CD14-positive monocyte (primary cell): ENCODE results near the gene OPN1LW. TPM values are rescaled to one million over a fixed set of nuclear protein-coding genes. Genes with fewer than 3 reads are reported as not detected.

Experiments
- DNase-seq, 3 donors: peaks; one replicate each; pipeline ENCODE4 v3.0.0-alpha.2; 2011 to 2022
- H2AFZ ChIP-seq: 2 replicates; pipeline ENCODE4 v1.6.0; 2012; ENCODE audit warnings: mild to moderate bottlenecking, low read depth, low read length, inconsistent platforms; ENCODE audit not compliant: insufficient read depth, poor library complexity, severe bottlenecking
- H3K27ac ChIP-seq, 2 donors: 1 replicate in 1 of 2; 2 replicates in 1 of 2; pipeline ENCODE4 v1.5.1; 2012 to 2013; ENCODE audit warnings: low read length in 2 of 2, control low read depth in 1 of 2, inconsistent platforms in 1 of 2, low read depth in 1 of 2, mild to moderate bottlenecking in 1 of 2
- H3K27me3 ChIP-seq, 2 donors: one replicate each; pipeline versions ENCODE4 v1.6.0 to v1.6.1; 2011 to 2013; ENCODE audit warnings: low read length in 2 of 2; ENCODE audit not compliant: control insufficient read depth in 2 of 2, insufficient read depth in 2 of 2
- H3K36me3 ChIP-seq, 2 donors: replicated peaks in 1 of 2; 1 replicate in 1 of 2; 2 replicates in 1 of 2; pipeline versions ENCODE4 v1.5.1 to v1.6.1; 2012 to 2013; ENCODE audit warnings: low read length in 2 of 2, control low read depth in 1 of 2, inconsistent platforms in 1 of 2, mild to moderate bottlenecking in 1 of 2; ENCODE audit not compliant: insufficient read depth in 2 of 2, control insufficient read depth in 1 of 2
- H3K4me1 ChIP-seq, 2 donors: 1 replicate in 1 of 2; 2 replicates in 1 of 2; pipeline versions ENCODE4 v1.5.1 to v1.6.1; 2012 to 2013; ENCODE audit warnings: low read length in 2 of 2, control low read depth in 1 of 2, inconsistent platforms in 1 of 2, mild to moderate bottlenecking in 1 of 2, moderate library complexity in 1 of 2; ENCODE audit not compliant: insufficient read depth in 2 of 2, control insufficient read depth in 1 of 2
- H3K4me2 ChIP-seq: replicated peaks from 2 replicates; pipeline ENCODE3; 2012; ENCODE audit warnings: low read length, moderate library complexity, mild to moderate bottlenecking; ENCODE audit not compliant: poor library complexity, severe bottlenecking; ENCODE audit errors: extremely low read depth
- H3K4me3 ChIP-seq, 3 experiments: fragments of 200-600 bp in 1 of 3; sonication (generic) in 1 of 3; replicated peaks in 1 of 3; 1 replicate in 2 of 3; 2 replicates in 1 of 3; pipeline ENCODE4 v1.5.1; 2011 to 2013; ENCODE audit warnings: low read length in 3 of 3, mild to moderate bottlenecking in 3 of 3, control low read depth in 2 of 3, low read depth in 2 of 3, inconsistent platforms in 1 of 3, moderate library complexity in 1 of 3
- H3K79me2 ChIP-seq: 2 replicates; pipeline ENCODE4 v1.6.0; 2012; ENCODE audit warnings: mild to moderate bottlenecking, control low read depth, inconsistent platforms, low read length, moderate library complexity; ENCODE audit not compliant: insufficient read depth
- H3K9ac ChIP-seq: 2 replicates; pipeline ENCODE4 v1.6.0; 2017; ENCODE audit warnings: low read length, mild to moderate bottlenecking; ENCODE audit not compliant: insufficient read depth, poor library complexity, severe bottlenecking
- H3K9me3 ChIP-seq, 2 donors: replicated peaks in 1 of 2; 1 replicate in 1 of 2; 2 replicates in 1 of 2; pipeline versions ENCODE4 v1.5.1 to v1.6.1; 2012 to 2013; ENCODE audit warnings: low read length in 2 of 2, control low read depth in 1 of 2; ENCODE audit not compliant: control insufficient read depth in 1 of 2, insufficient read depth in 1 of 2
- H4K20me1 ChIP-seq: 2 replicates; pipeline ENCODE4 v1.6.0; 2012; ENCODE audit warnings: mild to moderate bottlenecking, low read length, control low read depth, moderate library complexity; ENCODE audit not compliant: insufficient read depth
- H3K27ac Mint-ChIP-seq, 7 donors: one replicate each; pipeline ENCODE4 v1.8.0; 2020; ENCODE audit warnings: mild to moderate bottlenecking in 7 of 7, mixed read lengths in 7 of 7, moderate library complexity in 6 of 7, inconsistent platforms in 2 of 7
- H3K27me3 Mint-ChIP-seq, 3 donors: one replicate each; pipeline ENCODE4 v1.8.0; 2021 to 2022; ENCODE audit warnings: low read depth in 3 of 3, mild to moderate bottlenecking in 3 of 3, mixed read lengths in 3 of 3, moderate library complexity in 3 of 3, inconsistent platforms in 1 of 3
- H3K36me3 Mint-ChIP-seq, 2 donors: one replicate each; pipeline ENCODE4 v1.8.0; 2020; ENCODE audit warnings: mixed read lengths in 2 of 2, inconsistent platforms in 1 of 2, mild to moderate bottlenecking in 1 of 2
- H3K4me1 Mint-ChIP-seq: one replicate; pipeline ENCODE4 v1.8.0; 2020; ENCODE audit warnings: mild to moderate bottlenecking, mixed read lengths
- H3K4me3 Mint-ChIP-seq, 2 donors: one replicate each; pipeline ENCODE4 v1.8.0; 2020; ENCODE audit warnings: mild to moderate bottlenecking in 2 of 2, mixed read lengths in 2 of 2, moderate library complexity in 1 of 2
- H3K9me3 Mint-ChIP-seq, 7 donors: one replicate each; pipeline ENCODE4 v1.8.0; 2020 to 2022; ENCODE audit warnings: mixed read lengths in 7 of 7, mild to moderate bottlenecking in 6 of 7, moderate library complexity in 6 of 7, inconsistent platforms in 2 of 7
- CTCF ChIP-seq: fragments of 200-600 bp; IDR thresholded peaks from one replicate; pipeline ENCODE4 v1.8.0; 2022; ENCODE audit warnings: antibody characterized with exemption, mild to moderate bottlenecking
- whole genome bisulfite sequencing: methylation state at CpG from one replicate; pipeline ENCODE4 v1.1.5; 2013; ENCODE audit warnings: missing lambda C conversion rate; ENCODE audit not compliant: insufficient coverage; 5-methylcytosine and 5-hydroxymethylcytosine counted together
- intact Hi-C, 2 donors: fragments of 100-400 bp; cut with micrococcal nuclease; formaldehyde crosslinking; loops; one replicate each; pipeline versions ENCODE4 v1.15.0 to v1.15.1; 2023
- polyA plus RNA-seq, 3 donors: library from polyadenylated mRNA; depleted of rRNA in 1 of 3; unstranded in 2 of 3; stranded (reverse) in 1 of 3; fragments of 300-500 nt in 2 of 3; fragments of >200 nt in 1 of 3; fragmentation: Illumina TruSeq in 2 of 3; gene quantifications; 1 replicate in 2 of 3; 2 replicates in 1 of 3; pipeline ENCODE4 v1.2.3, GENCODE V29; 2012 to 2021

Gene OPN1LW
- polyA plus RNA-seq, 3 donors: not detected

GRCh38 chrX:154096140-154097002 lies 47.7 kb upstream of the OPN1LW start:
- no peak for TF ChIP-seq CTCF
- peaks cover 0 to 20% of the 10 kb centered on the region in 2 donors for H3K27me3 ChIP-seq
- Mint-ChIP-seq H3K9me3 (peaks cover 0 to 20% (median 7%) of the 10 kb centered on the region in 7 donors), H3K27me3 (peaks cover 0 to 18% (median 2%) of the 10 kb centered on the region in 3 donors), H3K27ac (peak overlapping the region; percentile 79 to 95 (median 91)), H3K4me1 (peaks cover 34% of the 10 kb centered on the region), H3K4me3 (peak overlapping the region; percentile 90 to 93), H3K36me3 (peaks cover 3 to 4% of the 10 kb centered on the region in 2 donors)
- H3K79me2 ChIP-seq: peaks cover 58% of the 10 kb centered on the region
- H3K4me3 ChIP-seq: peak overlapping the region; percentile 52 to 87 (median 54)
- peak overlapping the region; percentile 61 to 78 for H3K27ac ChIP-seq
- 30% methylated on average over 4 of the region's 31 CpGs for WGBS
- H3K4me2 ChIP-seq: peak overlapping the region; percentile 84
- H3K4me1 ChIP-seq: peaks cover 31 to 36% of the 10 kb centered on the region in 2 donors
- H4K20me1 ChIP-seq: peaks cover 53% of the 10 kb centered on the region
- peaks cover 0 to 4% of the 10 kb centered on the region in 2 donors for H3K36me3 ChIP-seq
- peaks cover 0 to 19% of the 10 kb centered on the region in 2 donors for H3K9me3 ChIP-seq
- DNase-seq: peak in 2 of 3 donors; percentile 1 to 19
- H2AFZ ChIP-seq: no peak overlapping the region
- intact Hi-C loops: loop anchor here in 1 of 2 donors (5.0 to 10.0 kb wide), 2 partner anchors 39 to 82 kb away; partner anchors contain the start of gene IRAK1
- peak overlapping the region; percentile 79 for H3K9ac ChIP-seq

- peaks cover 31 to 36% of the 10 kb centered on the region in 2 donors for H3K4me1 ChIP-seq
- peaks cover 0 to 20% (median 7%) of the 10 kb centered on the region in 7 donors for H3K9me3 Mint-ChIP-seq
- peak overlapping the region; percentile 79 to 95 (median 91) for H3K27ac Mint-ChIP-seq
- no peak overlapping the region for H2AFZ ChIP-seq
- H3K27me3 Mint-ChIP-seq: peaks cover 0 to 17% (median 2%) of the 10 kb centered on the region in 3 donors
- DNase-seq: peak; percentile 27 to 53 (median 36)
- H3K4me2 ChIP-seq: peak overlapping the region; percentile 84
- H3K4me3 ChIP-seq: peak overlapping the region; percentile 52 to 87 (median 54)
- under 1% methylated on average over 38 of the region's 80 CpGs for WGBS
- peaks cover 51% of the 10 kb centered on the region for H3K79me2 ChIP-seq
- H3K36me3 ChIP-seq: no peaks in the 10 kb centered on the region
- intact Hi-C loops: loop anchor here in 1 of 2 donors (5.0 to 10.0 kb wide), 2 partner anchors 40 to 82 kb away; partner anchors contain the start of gene IRAK1
- H3K9me3 ChIP-seq: peaks cover 0 to 19% of the 10 kb centered on the region in 2 donors
- peaks cover 45% of the 10 kb centered on the region for H4K20me1 ChIP-seq
- peaks cover 32% of the 10 kb centered on the region for H3K4me1 Mint-ChIP-seq
- H3K27ac ChIP-seq: peak overlapping the region; percentile 61 to 78
- peak overlapping the region; percentile 79 for H3K9ac ChIP-seq
- H3K27me3 ChIP-seq: peaks cover 0 to 20% of the 10 kb centered on the region in 2 donors
- H3K36me3 Mint-ChIP-seq: peaks cover 0 to 2% of the 10 kb centered on the region in 2 donors
- H3K4me3 Mint-ChIP-seq: peak overlapping the region; percentile 90 to 93
- TF ChIP-seq CTCF: no peak
Measured at GRCh38 chrX:154097003-154097588, 46.9 kb upstream of the OPN1LW start.
